Lung (tissue), 12 donors: ENCODE results near the gene CREBZF. TPM values are rescaled to one million over a fixed set of nuclear protein-coding genes. Genes with fewer than 3 reads are reported as not detected.

ENCODE experiments used
- ATAC-seq: fragments of 200-7000 bp; cut with Tn5 transposase; one replicate; pipeline ENCODE4 v1.9.1; 2020; ENCODE audit warnings: moderate number of reproducible peaks; ENCODE audit not compliant: insufficient read depth, low FRiP score
- DNase-seq, 3 donors: peaks; one replicate each; pipeline ENCODE4 v3.0.0-alpha.2; 2013 to 2017
- H3K27ac ChIP-seq, 2 donors: one replicate each; pipeline ENCODE4 v1.5.1; 2013; ENCODE audit warnings: mild to moderate bottlenecking in 2 of 2, moderate library complexity in 2 of 2, control low read depth in 1 of 2, inconsistent platforms in 1 of 2, low read depth in 1 of 2, low read length in 1 of 2
- H3K27me3 ChIP-seq, 3 donors: one replicate each; pipeline ENCODE4 v1.5.1; 2013; ENCODE audit warnings: low read length in 2 of 3; ENCODE audit not compliant: control insufficient read depth in 3 of 3, insufficient read depth in 3 of 3
- H3K36me3 ChIP-seq, 4 donors: one replicate each; pipeline ENCODE4 v1.5.1; 2013; ENCODE audit warnings: low read length in 4 of 4, mild to moderate bottlenecking in 1 of 4, moderate library complexity in 1 of 4; ENCODE audit not compliant: control insufficient read depth in 4 of 4, insufficient read depth in 4 of 4
- H3K4me1 ChIP-seq, 5 donors: one replicate each; pipeline ENCODE4 v1.5.1; 2013; ENCODE audit warnings: low read length in 5 of 5, mild to moderate bottlenecking in 2 of 5, moderate library complexity in 1 of 5; ENCODE audit not compliant: control insufficient read depth in 5 of 5, insufficient read depth in 5 of 5
- H3K4me3 ChIP-seq: one replicate; pipeline ENCODE4 v1.5.1; 2013; ENCODE audit warnings: mild to moderate bottlenecking, control low read depth, moderate library complexity
- H3K9ac ChIP-seq, 2 donors: one replicate each; pipeline ENCODE4 v1.5.1; 2013; ENCODE audit warnings: low read length in 2 of 2, control low read depth in 1 of 2; ENCODE audit not compliant: insufficient read depth in 1 of 2
- H3K9me3 ChIP-seq, 4 donors: one replicate each; pipeline ENCODE4 v1.5.1; 2013; ENCODE audit warnings: low read length in 3 of 4, mild to moderate bottlenecking in 1 of 4, moderate library complexity in 1 of 4; ENCODE audit not compliant: control insufficient read depth in 4 of 4, insufficient read depth in 3 of 4
- WGBS, 2 donors: extraction: QIAGEN DNeasy Blood & Tissue Kit; methylation state at CpG; one replicate each; pipeline ENCODE4 v1.1.7; 2013; 5-methylcytosine and 5-hydroxymethylcytosine counted together
- polyA plus RNA-seq, 2 donors: library from polyadenylated mRNA; stranded (reverse); fragments of 200-250 nt; gene quantifications; one replicate each; pipeline ENCODE4 v1.2.1, GENCODE V29; 2013
- total RNA-seq, 2 donors: library from RNA; depleted of rRNA in 1 of 2; stranded (reverse); fragments of >200 nt in 1 of 2; gene quantifications; one replicate each; pipeline ENCODE4 v1.2.1, GENCODE V29; 2014 to 2021
- TF ChIP-seq, protein P1 (sequence below): IDR thresholded peaks from 2 replicates; pipeline ENCODE4 v1.5.1; 2012; ENCODE audit warnings: mild to moderate bottlenecking; ENCODE audit errors: control extremely low read depth, extremely low read depth
- donor health status: control.
- donor health status: control.
- donor health status: Bipolar disorder and iron deficiency.
- donor health status: healthy.
- donor health status: DM: yes; HTN: yes; CAD: no.

CREBZF gene
- total and polyA plus RNA-seq, 4 donors: 20.2 to 115 (median 33.9) TPM

DNA sequence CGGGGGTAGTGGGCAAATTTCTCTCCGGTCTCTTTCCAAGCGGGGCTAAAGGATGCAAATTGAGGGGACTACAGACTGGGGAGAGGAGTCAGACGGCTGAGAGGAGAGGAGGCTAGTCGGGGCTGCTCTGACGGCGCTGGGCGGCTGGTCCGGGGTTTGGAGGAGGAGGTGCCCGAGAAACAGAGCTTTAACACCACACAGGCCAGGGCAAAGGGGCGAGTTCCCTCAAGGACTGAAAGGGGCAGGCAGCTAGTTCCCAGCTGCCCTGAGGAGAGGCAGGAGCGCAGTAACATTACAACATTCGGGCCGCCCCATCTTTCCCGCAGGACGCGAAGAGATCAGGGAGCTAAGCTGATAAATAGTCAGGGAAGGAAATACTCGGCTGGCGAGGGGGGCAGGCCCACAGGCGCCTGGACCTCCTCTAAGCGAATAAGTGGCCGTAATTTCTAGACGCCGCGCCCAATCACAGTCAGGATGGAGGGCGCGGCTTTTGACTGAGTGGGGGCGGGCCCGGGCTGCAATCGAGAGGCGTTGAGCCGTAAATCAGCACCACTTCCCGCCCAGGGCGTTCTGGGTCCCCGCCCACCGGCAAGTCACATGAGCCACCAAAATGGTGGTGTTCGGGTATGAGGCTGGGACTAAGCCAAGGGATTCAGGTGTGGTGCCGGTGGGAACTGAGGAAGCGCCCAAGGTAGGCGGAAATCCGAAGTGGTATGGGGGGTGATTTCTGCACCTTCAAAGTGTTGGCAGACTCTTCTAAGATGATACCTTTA, 36.7 kb downstream of the CREBZF start, which contains the start of gene TMEM126B:
Gene TMEM126B (plus strand): TSS at position 596 of the 773 bp plus-strand sequence. CDS start 15 bp downstream, at position 611.
- peak within 1 kb of the TSS; percentile 71 to 94 for H3K9ac ChIP-seq
- no peaks in the 10 kb centered on the region for H3K27me3 ChIP-seq
- H3K4me3 ChIP-seq: peak within 1 kb of the TSS; percentile 68
- TF ChIP-seq, protein P1, sequence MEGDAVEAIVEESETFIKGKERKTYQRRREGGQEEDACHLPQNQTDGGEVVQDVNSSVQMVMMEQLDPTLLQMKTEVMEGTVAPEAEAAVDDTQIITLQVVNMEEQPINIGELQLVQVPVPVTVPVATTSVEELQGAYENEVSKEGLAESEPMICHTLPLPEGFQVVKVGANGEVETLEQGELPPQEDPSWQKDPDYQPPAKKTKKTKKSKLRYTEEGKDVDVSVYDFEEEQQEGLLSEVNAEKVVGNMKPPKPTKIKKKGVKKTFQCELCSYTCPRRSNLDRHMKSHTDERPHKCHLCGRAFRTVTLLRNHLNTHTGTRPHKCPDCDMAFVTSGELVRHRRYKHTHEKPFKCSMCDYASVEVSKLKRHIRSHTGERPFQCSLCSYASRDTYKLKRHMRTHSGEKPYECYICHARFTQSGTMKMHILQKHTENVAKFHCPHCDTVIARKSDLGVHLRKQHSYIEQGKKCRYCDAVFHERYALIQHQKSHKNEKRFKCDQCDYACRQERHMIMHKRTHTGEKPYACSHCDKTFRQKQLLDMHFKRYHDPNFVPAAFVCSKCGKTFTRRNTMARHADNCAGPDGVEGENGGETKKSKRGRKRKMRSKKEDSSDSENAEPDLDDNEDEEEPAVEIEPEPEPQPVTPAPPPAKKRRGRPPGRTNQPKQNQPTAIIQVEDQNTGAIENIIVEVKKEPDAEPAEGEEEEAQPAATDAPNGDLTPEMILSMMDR: no peak
- ATAC-seq (peak; percentile 99), DNase-seq (peak; percentile 98 to 99 (median 99))
- H3K27ac ChIP-seq: peak within 1 kb of the TSS; percentile 88 to 96
- 0% methylated on average over 41 of the region's 41 CpGs for WGBS, 2 donors
- H3K9me3 ChIP-seq: no peaks in the 10 kb centered on the region
- peaks cover 0 to 3% (median 0%) of the 10 kb centered on the region in 4 donors for H3K36me3 ChIP-seq
- peaks cover 0 to 37% (median 10%) of the 10 kb centered on the region in 5 donors for H3K4me1 ChIP-seq

GRCh38 chr11:85627332-85627997, 37.5 kb downstream of the CREBZF start, which contains the start of gene DLG2:
TSS of gene DLG2 (minus strand) at chr11:85627344.
- peak within 1 kb of the TSS; percentile 88 to 96 for H3K27ac ChIP-seq
- H3K4me3 ChIP-seq: peak within 1 kb of the TSS; percentile 67
- no peaks in the 10 kb centered on the region for H3K27me3 ChIP-seq
- DNase-seq: peak; percentile 40 to 74 (median 68)
- ATAC-seq: peak; percentile 9
- H3K9me3 ChIP-seq: no peaks in the 10 kb centered on the region
- TF ChIP-seq, protein P1: no peak
- peaks cover 0 to 37% (median 10%) of the 10 kb centered on the region in 5 donors for H3K4me1 ChIP-seq
- 0 to 1% methylated on average over 23 of the region's 23 CpGs for WGBS, 2 donors
- H3K36me3 ChIP-seq: peaks cover 0 to 3% (median 0%) of the 10 kb centered on the region in 4 donors
- H3K9ac ChIP-seq: peak within 1 kb of the TSS; percentile 56 to 94

- H3K9ac ChIP-seq: peak overlapping the region; percentile 56 to 94
- peak overlapping the region in 1 of 2 donors; percentile 96 for H3K27ac ChIP-seq
- DNase-seq (peak; percentile 18 to 59 (median 21)), ATAC-seq (no peak)
- WGBS, 2 donors: 47 to 82% methylated on average over 2 of the region's 2 CpGs
- TF ChIP-seq, protein P1: no peak
- H3K4me3 ChIP-seq: no peak overlapping the region
- H3K27me3 ChIP-seq: no peaks in the 10 kb centered on the region
- peaks cover 0 to 37% (median 10%) of the 10 kb centered on the region in 5 donors for H3K4me1 ChIP-seq
- H3K36me3 ChIP-seq: peaks cover 0 to 4% (median 2%) of the 10 kb centered on the region in 4 donors
- H3K9me3 ChIP-seq: no peaks in the 10 kb centered on the region
These were observed 38.4 kb downstream of the CREBZF start for GRCh38 chr11:85626496-85626895.
